ENCODE results near the gene NTM.

GRCh38 chr11:131537748-131538147 lies 167.3 kb downstream of the NTM start:
- TF ChIP-seq POLR2AphosphoS5 (IDR thresholded peaks at IDR 0.05; ENCODE audit: low read depth, low read length) (no peak), POLR2A (IDR thresholded peaks at IDR 0.05; ENCODE audit: low read depth, low read length) (no peak), TAF1 (IDR thresholded peaks at IDR 0.05; ENCODE audit: borderline replicate concordance, low read depth, low read length) (no peak)

Data from GM12892 (cell line).